ENCODE measurements around the gene SYT17. TPM values are rescaled to one million over a fixed set of nuclear protein-coding genes. Genes with fewer than 3 reads are reported as not detected.

The SYT17 gene
- polyA plus RNA-seq, 3 donors = 0.81 to 4.9 (median 1.1) TPM

GRCh38 chr16:19235886-19236285, 67.8 kb downstream of the SYT17 start:
- no peak for DNase-seq
- no peak overlapping the region for H3K27ac ChIP-seq (ENCODE audit: low read depth in 1 of 2, low read length in 2 of 2)
- no peaks in the 10 kb centered on the region for H3K4me1 Mint-ChIP-seq
- H3K4me3 Mint-ChIP-seq = no peak overlapping the region
- TF ChIP-seq CTCF (IDR thresholded peaks at IDR 0.05) = no peak
- peaks cover 15 to 58% (median 35%) of the 10 kb centered on the region in 7 donors for H3K9me3 Mint-ChIP-seq
- no peaks in the 10 kb centered on the region for H4K20me1 ChIP-seq (ENCODE audit: insufficient read depth, low read length)
- H3K4me2 ChIP-seq (replicated peaks; ENCODE audit: extremely low read depth, low read length, poor library complexity, severe bottlenecking) = no peak overlapping the region
- H3K27me3 Mint-ChIP-seq (ENCODE audit: low read depth in 3 of 3) = peaks cover 0 to 3% (median 3%) of the 10 kb centered on the region in 3 donors
- no peak overlapping the region for H3K9ac ChIP-seq (ENCODE audit: insufficient read depth, low read length, poor library complexity, severe bottlenecking)
- H3K79me2 ChIP-seq (ENCODE audit: insufficient read depth, low read length) = no peaks in the 10 kb centered on the region
- WGBS (ENCODE audit: insufficient coverage) = 78% methylated on average over 1 of the region's 4 CpGs
- no peak overlapping the region for H2AFZ ChIP-seq (ENCODE audit: insufficient read depth, low read depth, low read length, poor library complexity, severe bottlenecking)
- intact Hi-C loops (cut with micrococcal nuclease) = no loop called here
- H3K4me1 ChIP-seq (ENCODE audit: control insufficient read depth in 1 of 2, insufficient read depth in 2 of 2, low read length in 2 of 2) = no peaks in the 10 kb centered on the region
- no peaks in the 10 kb centered on the region for H3K36me3 ChIP-seq (replicated peaks in 1 of 2; ENCODE audit: control insufficient read depth in 1 of 2, insufficient read depth in 2 of 2, low read length in 2 of 2)
- no peaks in the 10 kb centered on the region for H3K36me3 Mint-ChIP-seq
- no peaks in the 10 kb centered on the region for H3K27me3 ChIP-seq (ENCODE audit: control insufficient read depth in 2 of 2, insufficient read depth in 2 of 2, low read length in 2 of 2)
- peaks cover 44 to 61% of the 10 kb centered on the region in 2 donors for H3K9me3 ChIP-seq (replicated peaks in 1 of 2; ENCODE audit: control insufficient read depth in 1 of 2, insufficient read depth in 1 of 2, low read length in 2 of 2)
- H3K27ac Mint-ChIP-seq = no peak overlapping the region
- H3K4me3 ChIP-seq (replicated peaks in 1 of 3; ENCODE audit: low read depth in 2 of 3, low read length in 3 of 3) = no peak overlapping the region

- TF ChIP-seq CTCF (IDR thresholded peaks at IDR 0.05) = no peak
- no peaks in the 10 kb centered on the region for H3K4me1 Mint-ChIP-seq
- Histone ChIP-seq H3K36me3 (replicated peaks in 1 of 2; ENCODE audit: control insufficient read depth in 1 of 2, insufficient read depth in 2 of 2, low read length in 2 of 2) (no peaks in the 10 kb centered on the region), H3K4me1 (ENCODE audit: control insufficient read depth in 1 of 2, insufficient read depth in 2 of 2, low read length in 2 of 2) (no peaks in the 10 kb centered on the region), H3K9me3 (replicated peaks in 1 of 2; ENCODE audit: control insufficient read depth in 1 of 2, insufficient read depth in 1 of 2, low read length in 2 of 2) (peaks cover 44 to 64% of the 10 kb centered on the region in 2 donors), H3K27ac (ENCODE audit: low read depth in 1 of 2, low read length in 2 of 2) (no peak overlapping the region), H3K9ac (ENCODE audit: insufficient read depth, low read length, poor library complexity, severe bottlenecking) (no peak overlapping the region), H3K79me2 (ENCODE audit: insufficient read depth, low read length) (no peaks in the 10 kb centered on the region), H3K4me2 (replicated peaks; ENCODE audit: extremely low read depth, low read length, poor library complexity, severe bottlenecking) (no peak overlapping the region), H4K20me1 (ENCODE audit: insufficient read depth, low read length) (no peaks in the 10 kb centered on the region), H3K4me3 (replicated peaks in 1 of 3; ENCODE audit: low read depth in 2 of 3, low read length in 3 of 3) (no peak overlapping the region), H3K27me3 (ENCODE audit: control insufficient read depth in 2 of 2, insufficient read depth in 2 of 2, low read length in 2 of 2) (no peaks in the 10 kb centered on the region), H2AFZ (ENCODE audit: insufficient read depth, low read depth, low read length, poor library complexity, severe bottlenecking) (no peak overlapping the region)
- H3K9me3 Mint-ChIP-seq = peaks cover 18 to 61% (median 38%) of the 10 kb centered on the region in 7 donors
- DNase-seq = no peak
- peaks cover 0 to 3% (median 3%) of the 10 kb centered on the region in 3 donors for H3K27me3 Mint-ChIP-seq (ENCODE audit: low read depth in 3 of 3)
- H3K36me3 Mint-ChIP-seq = no peaks in the 10 kb centered on the region
- WGBS (ENCODE audit: insufficient coverage) = 100% methylated on average over 3 of the region's 4 CpGs
- intact Hi-C loops (cut with micrococcal nuclease) = no loop called here
- H3K27ac Mint-ChIP-seq = no peak overlapping the region
- no peak overlapping the region for H3K4me3 Mint-ChIP-seq
These were observed 68.6 kb downstream of the SYT17 start for GRCh38 chr16:19236561-19237209.
